NOMO-1 treated with dmso at 0.1 percent for 144 hours (cell line): ENCODE results near the gene GFRA1.

Experiments used
- DNase-seq: peaks from one replicate; lab custom pipeline; 2025; ENCODE audit not compliant: unreplicated experiment; lab: John Stamatoyannopoulos, UW

The GFRA1 gene

GRCh38 chr10:116272440-116273283 is at the start of gene GFRA1:
Gene GFRA1, minus strand, starts transcription at chr10:116273206. Its CDS starts 1,177 bp downstream, at chr10:116272029.
- no peak for DNase-seq

GRCh38 chr10:116316503-116316902 is 43.5 kb upstream of the GFRA1 start:
- DNase-seq, result no peak

DNA sequence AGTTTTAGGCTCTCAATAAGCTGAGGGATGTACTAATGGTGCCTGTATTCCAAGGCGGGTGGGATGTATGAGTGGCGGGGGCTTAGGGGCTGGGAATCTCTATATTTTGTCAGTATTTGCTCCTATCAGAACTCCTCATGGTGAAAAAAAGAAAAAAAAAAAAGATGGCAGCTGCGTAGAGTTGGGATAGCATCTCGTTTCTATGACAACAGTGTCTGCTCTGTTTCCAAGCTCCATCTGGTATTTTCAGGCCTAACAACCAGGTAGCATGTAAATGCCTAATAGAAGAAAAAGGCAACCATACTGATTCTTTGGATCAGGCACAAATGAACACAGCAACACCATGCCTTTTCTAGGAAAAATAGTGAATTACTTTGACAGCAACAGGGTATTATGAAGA is 39.5 kb upstream of the GFRA1 start:
- no peak for DNase-seq

GRCh38 chr10:116311706-116312490 is 38.9 kb upstream of the GFRA1 start:
- no peak for DNase-seq

DNA sequence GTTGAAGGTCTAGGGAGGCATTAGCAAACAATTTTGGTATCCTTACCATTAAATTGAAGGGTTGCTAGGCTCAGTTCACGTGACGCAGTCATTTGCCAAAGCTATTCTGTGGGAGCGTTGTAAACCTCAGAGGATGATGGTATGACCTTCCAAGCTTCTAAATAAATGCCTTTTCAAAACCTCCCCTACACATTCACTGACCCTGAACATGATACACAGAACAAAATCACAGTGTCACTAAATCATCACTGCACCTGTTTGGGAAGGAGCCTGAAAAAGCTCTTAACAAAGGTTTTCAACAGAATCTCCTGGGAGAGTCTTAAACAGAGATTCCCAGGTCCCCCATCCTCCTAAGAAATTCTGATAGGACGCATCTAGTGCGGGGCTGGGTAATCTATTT is 38.0 kb upstream of the GFRA1 start:
- DNase-seq, result no peak

DNA sequence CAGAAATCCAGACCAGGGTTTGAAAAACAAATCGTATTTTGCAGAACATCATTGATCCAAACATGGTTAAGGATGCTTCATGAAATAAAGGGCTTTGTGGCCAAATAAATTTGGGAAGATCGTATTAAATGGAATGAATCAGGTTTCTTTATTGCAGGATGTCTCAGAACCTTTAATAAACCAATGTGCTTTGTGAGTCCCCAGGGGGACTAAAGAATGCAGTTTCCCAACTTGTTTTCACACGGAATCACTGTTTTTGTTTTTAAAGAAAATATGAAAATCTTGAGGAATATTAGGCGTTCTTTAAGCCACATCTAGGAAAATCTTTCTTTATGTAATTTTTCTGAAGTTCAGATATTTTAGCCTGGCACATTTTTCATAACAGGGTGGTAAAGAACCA is 34.4 kb upstream of the GFRA1 start:
- no peak for DNase-seq

- no peak for DNase-seq
Observed at GRCh38 chr10:116306847-116307246, 33.8 kb upstream of the GFRA1 start.

GRCh38 chr10:116304923-116305322 is 31.9 kb upstream of the GFRA1 start:
- DNase-seq, result no peak

DNA sequence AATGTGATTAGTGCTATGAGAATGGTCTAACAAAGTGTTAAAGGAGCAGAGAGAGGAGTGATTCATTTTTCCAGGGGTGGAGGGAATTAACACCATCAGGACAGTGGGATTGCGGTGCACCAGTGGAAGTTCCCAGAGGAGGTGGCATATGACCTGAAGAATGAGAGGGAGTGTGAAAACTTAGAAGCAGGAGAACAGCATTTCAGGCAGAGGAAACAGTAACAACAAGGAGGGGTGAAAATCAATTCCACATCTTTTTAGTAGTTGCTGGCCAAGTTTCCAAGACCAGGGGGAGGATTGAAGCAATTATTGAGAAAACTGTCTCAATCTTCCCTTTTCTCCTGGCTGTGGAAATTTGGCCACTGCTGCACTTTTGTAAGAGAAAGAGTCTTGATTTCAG is 27.5 kb upstream of the GFRA1 start:
- no peak for DNase-seq

DNA sequence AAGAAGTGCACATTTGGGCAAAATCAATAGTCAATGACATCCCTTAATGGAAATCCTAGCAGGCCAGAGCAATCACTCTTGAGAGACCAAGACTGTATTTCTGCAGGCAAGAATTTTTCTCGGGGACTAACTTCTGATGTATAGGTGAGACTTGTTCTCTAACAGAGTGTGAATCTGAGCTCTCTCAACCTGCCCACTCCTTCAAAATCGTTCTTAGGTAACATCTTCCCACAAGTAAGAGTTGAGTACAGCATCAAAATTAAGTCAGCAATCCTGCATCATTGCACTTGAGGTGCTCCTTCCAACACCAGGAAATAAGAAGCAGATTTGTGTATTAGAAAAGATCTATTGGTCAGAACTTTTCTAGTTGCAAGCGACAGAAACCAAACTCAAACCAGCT is 25.6 kb upstream of the GFRA1 start:
- DNase-seq, result no peak

DNA sequence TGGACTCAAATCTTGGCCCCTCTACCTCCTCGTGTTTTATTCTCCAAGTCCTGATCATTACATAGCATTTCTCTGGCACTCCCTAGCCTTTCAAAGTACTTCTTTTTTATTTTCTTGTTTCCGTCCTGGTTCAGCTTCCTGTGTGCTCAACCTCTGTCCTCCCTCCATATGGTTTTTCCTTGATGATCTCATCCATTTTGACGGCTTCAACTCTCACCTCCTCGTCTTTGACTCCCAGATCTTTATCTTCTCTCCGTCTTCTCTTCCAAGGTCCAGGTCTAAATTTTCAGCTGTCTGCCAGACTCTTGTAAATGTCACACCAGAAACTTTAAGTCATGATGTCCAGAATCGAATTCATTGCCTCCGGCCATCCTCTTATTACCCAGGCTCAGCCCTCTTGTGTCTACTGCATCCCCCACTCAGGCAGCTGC is 23.3 kb upstream of the GFRA1 start:
- DNase-seq, result no peak

DNA sequence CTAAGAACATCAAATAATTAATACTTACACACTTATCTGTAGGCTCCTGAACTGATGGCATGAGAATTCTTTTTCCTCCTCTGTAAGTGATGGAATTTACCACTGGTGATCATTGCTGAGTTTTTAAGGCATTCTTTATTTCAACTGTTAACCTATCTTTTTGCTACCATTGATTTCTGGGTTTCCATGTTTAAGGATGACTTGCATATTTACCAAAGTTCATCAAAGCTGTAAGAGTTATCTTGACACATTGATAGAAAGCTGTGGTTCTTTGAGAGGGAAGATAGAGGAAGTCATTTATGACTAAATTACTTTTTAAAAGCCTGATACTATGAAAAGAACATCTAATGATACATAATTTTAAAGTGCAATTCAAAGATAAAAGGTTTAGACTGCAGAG is 19.5 kb upstream of the GFRA1 start:
- no peak for DNase-seq

DNA sequence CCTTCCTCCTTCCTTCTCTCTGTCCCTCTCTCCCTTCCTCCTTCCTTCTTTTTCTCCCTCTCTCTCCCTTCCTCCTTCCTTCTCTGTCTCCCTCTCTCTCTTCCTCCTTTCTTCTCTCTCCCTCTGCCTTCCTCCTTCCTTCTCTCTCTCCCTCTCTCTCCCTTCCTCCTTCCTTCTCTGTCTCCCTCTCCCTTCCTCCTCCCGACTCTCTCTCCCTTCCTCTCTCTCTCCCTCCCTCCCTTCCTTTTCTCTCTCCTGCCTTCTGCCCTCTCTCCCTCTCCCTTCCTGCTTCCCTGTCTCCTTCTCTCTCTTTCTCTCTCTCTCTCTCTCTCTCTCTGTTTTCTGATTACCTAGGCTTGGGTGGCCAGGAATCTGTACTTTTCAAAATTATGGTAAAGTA is 16.6 kb upstream of the GFRA1 start:
- DNase-seq, result no peak

DNA sequence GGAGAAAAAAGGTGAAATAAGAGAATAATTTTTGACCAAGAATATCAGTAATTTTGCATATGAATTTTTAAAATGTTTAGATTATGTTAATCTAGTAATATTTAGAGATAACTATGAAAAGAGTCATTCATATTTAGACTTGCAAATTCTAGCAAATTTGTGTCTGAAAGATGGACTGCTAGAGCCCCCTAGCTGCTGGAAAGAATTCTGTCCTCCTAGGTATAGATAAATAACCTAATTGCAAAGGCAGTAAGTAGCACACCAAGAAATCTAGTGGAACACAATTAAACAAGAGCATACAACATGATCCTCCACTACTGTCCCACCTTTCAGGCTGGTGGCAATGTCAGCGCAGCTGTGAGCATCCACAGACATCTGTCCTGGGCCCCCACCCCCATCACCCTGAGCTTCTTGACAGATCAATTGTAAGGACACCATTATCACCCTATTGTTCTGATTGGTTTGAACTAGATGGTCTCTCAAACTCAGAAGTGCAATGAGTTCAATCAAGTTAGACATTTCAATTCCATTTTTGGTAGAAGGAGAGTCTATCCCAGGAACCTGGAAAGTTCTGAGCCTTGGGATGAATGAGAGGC is 15.0 kb upstream of the GFRA1 start:
- no peak for DNase-seq

DNA sequence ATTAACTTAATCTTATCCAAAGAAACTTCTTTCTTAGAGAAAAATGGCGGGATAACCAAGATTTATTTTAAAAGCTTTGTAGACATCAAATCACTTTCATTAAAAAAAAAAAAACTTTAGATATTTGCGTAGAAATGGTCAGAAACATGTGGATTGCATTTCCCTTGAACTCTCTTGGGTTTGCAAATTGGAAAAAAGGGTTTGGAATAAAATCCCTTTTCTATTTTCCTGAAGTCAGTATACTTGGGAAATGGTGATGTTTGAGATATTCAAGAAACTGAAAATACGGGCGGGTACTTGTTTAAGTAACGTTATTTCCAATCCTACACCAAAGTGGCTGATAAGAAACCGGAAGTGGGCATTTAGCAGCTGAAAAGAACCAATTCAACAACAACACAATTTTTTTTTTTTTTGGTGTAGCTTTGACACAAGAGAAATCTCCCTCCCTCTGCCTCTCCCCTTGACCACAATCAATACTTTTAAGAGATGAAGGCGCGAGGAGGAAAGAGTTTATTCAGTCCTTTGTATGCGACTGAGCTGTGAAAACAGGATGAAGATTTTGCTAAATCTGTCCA is 13.7 kb upstream of the GFRA1 start:
- no peak for DNase-seq

DNA sequence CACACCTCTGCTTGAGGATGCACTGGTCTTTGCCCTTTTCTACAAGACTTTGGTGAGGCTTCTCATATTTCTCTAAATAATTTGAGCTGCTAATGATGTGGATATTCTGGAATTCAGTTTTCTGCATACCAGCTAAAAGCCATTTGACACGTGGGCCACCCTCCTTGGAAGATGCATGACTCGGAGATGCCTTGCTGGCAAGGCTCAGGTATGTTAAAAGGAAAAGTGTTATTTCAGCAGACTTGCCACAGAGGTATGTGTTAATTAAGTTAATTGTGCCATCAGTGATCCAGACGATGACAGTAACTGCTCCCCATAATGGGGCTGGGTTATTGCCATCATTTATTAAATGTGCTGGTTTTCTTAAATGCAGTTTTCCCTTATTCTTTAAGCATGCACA is 8.8 kb upstream of the GFRA1 start:
- no peak for DNase-seq

- no peak for DNase-seq
Observed at GRCh38 chr10:116278846-116279245, 5.8 kb upstream of the GFRA1 start.

- DNase-seq, result no peak
Observed at GRCh38 chr10:116276981-116277380, 4.0 kb upstream of the GFRA1 start.

DNA sequence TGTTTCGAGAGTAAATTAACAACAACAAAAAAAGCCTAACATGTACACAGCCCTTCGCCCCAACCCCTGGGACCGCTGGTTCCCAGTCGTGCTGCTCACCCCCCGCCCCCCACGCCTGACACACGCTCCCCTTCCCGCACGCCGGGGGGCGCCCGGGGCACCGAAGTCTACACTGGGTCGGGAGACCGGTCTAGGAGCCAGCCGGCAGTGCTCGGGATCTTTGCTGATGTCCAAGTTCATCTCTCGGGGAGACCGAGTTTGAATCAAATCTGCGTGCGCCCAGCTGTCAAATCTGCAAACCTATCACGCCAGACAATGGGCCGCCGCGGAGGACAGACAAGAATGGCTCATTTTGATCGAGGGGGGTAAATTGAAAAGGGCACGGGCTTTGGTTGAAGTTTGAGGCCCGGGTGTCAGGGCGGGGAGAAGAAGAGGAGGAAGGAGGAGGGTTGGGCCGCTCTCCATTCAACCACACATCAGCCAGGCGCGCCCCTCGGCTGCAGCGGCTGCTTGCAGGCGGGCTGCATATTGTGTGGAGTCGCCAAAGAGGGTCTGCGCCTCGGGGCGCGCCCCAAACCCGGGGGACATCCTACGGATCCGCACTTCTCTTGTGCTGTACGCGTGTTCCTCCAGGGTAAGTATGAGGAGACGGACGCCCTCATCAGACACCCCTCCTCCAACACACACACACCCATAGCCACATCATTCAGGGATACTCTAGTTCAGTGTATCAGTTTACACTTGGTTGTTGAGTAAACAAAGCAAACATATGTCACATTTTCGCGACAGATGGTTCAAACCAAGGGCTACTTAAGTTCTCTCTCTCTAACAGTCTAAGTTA is 1.3 kb upstream of the GFRA1 start:
- no peak for DNase-seq

- DNase-seq, result no peak
Observed at GRCh38 chr10:116271593-116272439, 1.2 kb downstream of the GFRA1 start.
